ENCODE data around the gene MYH16.
"Not testable (repeated sequence)": the region's sequence is repeated elsewhere in the genome, so short reads cannot be mapped to it uniquely, and the experiment has no call there.

- TF ChIP-seq EZH2 (IDR thresholded peaks at IDR 0.05; ENCODE audit: insufficient read depth, poor library complexity, severe bottlenecking); EZH2phosphoT487 (IDR thresholded peaks at IDR 0.05; ENCODE audit: insufficient read depth, low read depth): not testable (repeated sequence)
These were observed 2.3 kb downstream of the MYH16 start for GRCh38 chr7:99274908-99275307.

All from GM23248 (cell line).